ENCODE measurements around the gene GBP1.

Gene GBP1

GRCh38 chr1:89064632-89065031 lies 376 bp downstream of the GBP1 start:
- no peaks in the 10 kb centered on the region for H3K9me3 ChIP-seq (ENCODE audit: insufficient read depth, low read length)
- H3K79me2 ChIP-seq (ENCODE audit: insufficient read depth, low read length): no peaks in the 10 kb centered on the region
- no peak overlapping the region for H2AFZ ChIP-seq (ENCODE audit: low read depth, low read length, severe bottlenecking)
- H3K4me3 ChIP-seq (ENCODE audit: insufficient read depth, low read length, poor library complexity, severe bottlenecking): no peak overlapping the region
- no peak overlapping the region for H3K4me2 ChIP-seq (ENCODE audit: low read depth, low read length, poor library complexity, severe bottlenecking)
- H3K9ac ChIP-seq (ENCODE audit: low read length): no peak overlapping the region
- H3K9me2 ChIP-seq (replicated peaks; ENCODE audit: insufficient read depth, low read length): no peaks in the 10 kb centered on the region
- no peak for TF ChIP-seq CTCF (IDR thresholded peaks at IDR 0.05; ENCODE audit: insufficient read depth, low read length, poor library complexity, severe bottlenecking)
- no peak for TF ChIP-seq EZH2phosphoT487 (conservative IDR thresholded peaks at IDR 0.05; ENCODE audit: low read length)
- no peaks in the 10 kb centered on the region for H3K36me3 ChIP-seq (ENCODE audit: low read length)
- no peaks in the 10 kb centered on the region for H3K27me3 ChIP-seq (ENCODE audit: low read length)
- no peaks in the 10 kb centered on the region for H4K20me1 ChIP-seq (ENCODE audit: low read depth, low read length)
- H3K27ac ChIP-seq (ENCODE audit: low read depth, low read length): no peak overlapping the region
- no peaks in the 10 kb centered on the region for H3F3A ChIP-seq (ENCODE audit: insufficient read depth)

GRCh38 chr1:89063094-89063493 lies 1.9 kb downstream of the GBP1 start:
- no peak overlapping the region for H3K4me3 ChIP-seq (ENCODE audit: insufficient read depth, low read length, poor library complexity, severe bottlenecking)
- no peaks in the 10 kb centered on the region for H4K20me1 ChIP-seq (ENCODE audit: low read depth, low read length)
- H3K27ac ChIP-seq (ENCODE audit: low read depth, low read length): no peak overlapping the region
- H3K27me3 ChIP-seq (ENCODE audit: low read length): no peaks in the 10 kb centered on the region
- H3K79me2 ChIP-seq (ENCODE audit: insufficient read depth, low read length): no peaks in the 10 kb centered on the region
- H3K9me3 ChIP-seq (ENCODE audit: insufficient read depth, low read length): no peaks in the 10 kb centered on the region
- H3F3A ChIP-seq (ENCODE audit: insufficient read depth): no peaks in the 10 kb centered on the region
- TF ChIP-seq CTCF (IDR thresholded peaks at IDR 0.05; ENCODE audit: insufficient read depth, low read length, poor library complexity, severe bottlenecking) (no peak), EZH2phosphoT487 (conservative IDR thresholded peaks at IDR 0.05; ENCODE audit: low read length) (no peak)
- no peaks in the 10 kb centered on the region for H3K9me2 ChIP-seq (replicated peaks; ENCODE audit: insufficient read depth, low read length)
- H3K36me3 ChIP-seq (ENCODE audit: low read length): no peaks in the 10 kb centered on the region
- H2AFZ ChIP-seq (ENCODE audit: low read depth, low read length, severe bottlenecking): no peak overlapping the region
- H3K9ac ChIP-seq (ENCODE audit: low read length): no peak overlapping the region
- no peak overlapping the region for H3K4me2 ChIP-seq (ENCODE audit: low read depth, low read length, poor library complexity, severe bottlenecking)

GRCh38 chr1:89060091-89060490 lies 4.9 kb downstream of the GBP1 start:
- Histone ChIP-seq H3K79me2 (ENCODE audit: insufficient read depth, low read length) (no peaks in the 10 kb centered on the region), H3K4me3 (ENCODE audit: insufficient read depth, low read length, poor library complexity, severe bottlenecking) (no peak overlapping the region), H3F3A (ENCODE audit: insufficient read depth) (no peaks in the 10 kb centered on the region), H3K4me2 (ENCODE audit: low read depth, low read length, poor library complexity, severe bottlenecking) (no peak overlapping the region), H4K20me1 (ENCODE audit: low read depth, low read length) (no peaks in the 10 kb centered on the region), H3K27ac (ENCODE audit: low read depth, low read length) (no peak overlapping the region), H2AFZ (ENCODE audit: low read depth, low read length, severe bottlenecking) (no peak overlapping the region), H3K9ac (ENCODE audit: low read length) (no peak overlapping the region), H3K9me2 (replicated peaks; ENCODE audit: insufficient read depth, low read length) (no peaks in the 10 kb centered on the region), H3K36me3 (ENCODE audit: low read length) (no peaks in the 10 kb centered on the region), H3K9me3 (ENCODE audit: insufficient read depth, low read length) (no peaks in the 10 kb centered on the region), H3K27me3 (ENCODE audit: low read length) (no peaks in the 10 kb centered on the region)
- no peak for TF ChIP-seq EZH2phosphoT487 (conservative IDR thresholded peaks at IDR 0.05; ENCODE audit: low read length)
- no peak for TF ChIP-seq CTCF (IDR thresholded peaks at IDR 0.05; ENCODE audit: insufficient read depth, low read length, poor library complexity, severe bottlenecking)

- Histone ChIP-seq H3K4me3 (ENCODE audit: insufficient read depth, low read length, poor library complexity, severe bottlenecking) (no peak overlapping the region), H4K20me1 (ENCODE audit: low read depth, low read length) (no peaks in the 10 kb centered on the region), H3K79me2 (ENCODE audit: insufficient read depth, low read length) (no peaks in the 10 kb centered on the region), H3K27ac (ENCODE audit: low read depth, low read length) (no peak overlapping the region), H3K36me3 (ENCODE audit: low read length) (no peaks in the 10 kb centered on the region), H3K9me3 (ENCODE audit: insufficient read depth, low read length) (no peaks in the 10 kb centered on the region), H2AFZ (ENCODE audit: low read depth, low read length, severe bottlenecking) (no peak overlapping the region), H3K9ac (ENCODE audit: low read length) (no peak overlapping the region), H3K9me2 (replicated peaks; ENCODE audit: insufficient read depth, low read length) (no peaks in the 10 kb centered on the region), H3K4me2 (ENCODE audit: low read depth, low read length, poor library complexity, severe bottlenecking) (no peak overlapping the region), H3F3A (ENCODE audit: insufficient read depth) (no peaks in the 10 kb centered on the region), H3K27me3 (ENCODE audit: low read length) (no peaks in the 10 kb centered on the region)
- TF ChIP-seq EZH2phosphoT487 (conservative IDR thresholded peaks at IDR 0.05; ENCODE audit: low read length) (no peak), CTCF (IDR thresholded peaks at IDR 0.05; ENCODE audit: insufficient read depth, low read length, poor library complexity, severe bottlenecking) (no peak)
Observed at GRCh38 chr1:89051955-89052312, 13.1 kb downstream of the GBP1 start.

Data from SU-DHL-6 (cell line).